Tibial nerve (tissue), 4 donors: ENCODE measurements around the gene MASP1. TPM values are rescaled to one million over a fixed set of nuclear protein-coding genes. Genes with fewer than 3 reads are reported as not detected.

Source experiments
- DNase-seq, 2 donors: peaks; one replicate each; pipeline ENCODE4 v3.0.0-alpha.2; 2019; ENCODE audit warnings: low spot score in 2 of 2
- H3K27ac ChIP-seq, 4 donors: fragments of 200-600 bp; sonication (generic) in 3 of 4; one replicate each; pipeline ENCODE4 v1.5.1; 2017 to 2019; ENCODE audit warnings: mild to moderate bottlenecking in 1 of 4
- H3K27me3 ChIP-seq, 2 donors: fragments of 200-600 bp; sonication (generic) in 1 of 2; one replicate each; pipeline versions ENCODE4 v1.5.1 to v1.6.0; 2017 to 2019
- H3K36me3 ChIP-seq, 3 donors: fragments of 200-600 bp; sonication (generic); one replicate each; pipeline ENCODE4 v1.5.1; 2018 to 2019
- H3K4me1 ChIP-seq, 4 donors: fragments of 200-600 bp; sonication (generic) in 3 of 4; one replicate each; pipeline ENCODE4 v1.5.1; 2017 to 2019
- H3K4me3 ChIP-seq, 4 donors: fragments of 200-600 bp; sonication (generic) in 3 of 4; one replicate each; pipeline ENCODE4 v1.5.1; 2017 to 2019; ENCODE audit warnings: mild to moderate bottlenecking in 1 of 4, moderate library complexity in 1 of 4
- H3K9me3 ChIP-seq, 4 donors: fragments of 200-600 bp; sonication (generic) in 3 of 4; one replicate each; pipeline ENCODE4 v1.5.1; 2017 to 2019
- CTCF ChIP-seq, 5 experiments: fragments of 200-600 bp in 3 of 5; fragments of 450-650 bp in 2 of 5; sonication (generic) in 3 of 5; IDR thresholded peaks; one replicate each; pipeline ENCODE4 v1.5.1; 2016 to 2019; ENCODE audit warnings: antibody characterized with exemption in 5 of 5, mild to moderate bottlenecking in 3 of 5, moderate library complexity in 2 of 5
- EP300 ChIP-seq, 2 donors: sonication (generic); formaldehyde crosslinking; IDR thresholded peaks; one replicate each; pipeline ENCODE4 v1.6.1; 2017; ENCODE audit warnings: antibody characterized with exemption in 2 of 2, mild to moderate bottlenecking in 1 of 2
- POLR2A ChIP-seq, 2 donors: fragments of 450-650 bp; IDR thresholded peaks; one replicate each; pipeline ENCODE4 v1.6.1; 2017; ENCODE audit warnings: antibody characterized with exemption in 2 of 2, mild to moderate bottlenecking in 2 of 2, moderate library complexity in 2 of 2
- WGBS, 2 donors: methylation state at CpG; one replicate each; pipeline ENCODE4 v1.1.5; 2018; 5-methylcytosine and 5-hydroxymethylcytosine counted together
- total RNA-seq, 4 donors: library from RNA; depleted of rRNA; stranded (reverse); fragments of >200 nt; gene quantifications; one replicate each; pipeline ENCODE4 v1.1.0, GENCODE V29; 2016

The MASP1 gene
- total RNA-seq, 4 donors from 2014 or later: 2.0 to 10.9 (median 4.7) TPM

- no peak overlapping the region for H3K27ac ChIP-seq
- no peak overlapping the region for H3K4me3 ChIP-seq
- no peaks in the 10 kb centered on the region for H3K27me3 ChIP-seq
- 62 to 76% methylated on average over 2 of the region's 2 CpGs for WGBS, 2 donors
- H3K9me3 ChIP-seq: peaks cover 0 to 21% (median 2%) of the 10 kb centered on the region in 4 donors
- peaks cover 0 to 28% (median 0%) of the 10 kb centered on the region in 4 donors for H3K4me1 ChIP-seq
- TF ChIP-seq POLR2A (IDR thresholded peaks at IDR 0.05) (no peak), CTCF (IDR thresholded peaks at IDR 0.05) (no peak), EP300 (IDR thresholded peaks at IDR 0.05) (no peak)
- no peak for DNase-seq
- H3K36me3 ChIP-seq: no peaks in the 10 kb centered on the region
Observed at GRCh38 chr3:187265461-187265955, 26.0 kb downstream of the MASP1 start.

- no peak for DNase-seq
- WGBS, 2 donors: 83 to 88% methylated on average over 3 of the region's 3 CpGs
- TF ChIP-seq CTCF (IDR thresholded peaks at IDR 0.05) (no peak), EP300 (IDR thresholded peaks at IDR 0.05) (no peak), POLR2A (IDR thresholded peaks at IDR 0.05) (no peak)
- H3K27me3 ChIP-seq: no peaks in the 10 kb centered on the region
- H3K4me1 ChIP-seq: peaks cover 0 to 28% (median 0%) of the 10 kb centered on the region in 4 donors
- H3K4me3 ChIP-seq: no peak overlapping the region
- H3K9me3 ChIP-seq: peaks cover 0 to 15% (median 2%) of the 10 kb centered on the region in 4 donors
- no peaks in the 10 kb centered on the region for H3K36me3 ChIP-seq
- no peak overlapping the region for H3K27ac ChIP-seq
Observed at GRCh38 chr3:187264911-187265310, 26.6 kb downstream of the MASP1 start.

GRCh38 chr3:187264021-187264420 lies 27.5 kb downstream of the MASP1 start:
- Histone ChIP-seq H3K4me3 (no peak overlapping the region), H3K36me3 (no peaks in the 10 kb centered on the region), H3K27me3 (no peaks in the 10 kb centered on the region), H3K4me1 (peaks cover 0 to 28% (median 0%) of the 10 kb centered on the region in 4 donors), H3K27ac (peak overlapping the region in 2 of 4 donors; percentile 12 to 68), H3K9me3 (peaks cover 0 to 6% (median 0%) of the 10 kb centered on the region in 4 donors)
- no peak for DNase-seq
- TF ChIP-seq EP300 (IDR thresholded peaks at IDR 0.05): no peak
- no peak for TF ChIP-seq POLR2A (IDR thresholded peaks at IDR 0.05)
- no peak for TF ChIP-seq CTCF (IDR thresholded peaks at IDR 0.05)
- 19 to 24% methylated on average over 4 of the region's 4 CpGs for WGBS, 2 donors

- Histone ChIP-seq H3K4me3 (no peak overlapping the region), H3K4me1 (peaks cover 0 to 28% (median 0%) of the 10 kb centered on the region in 4 donors), H3K27ac (peak overlapping the region in 2 of 4 donors; percentile 12 to 68), H3K36me3 (no peaks in the 10 kb centered on the region), H3K9me3 (no peaks in the 10 kb centered on the region), H3K27me3 (no peaks in the 10 kb centered on the region)
- no peak for DNase-seq
- TF ChIP-seq EP300 (IDR thresholded peaks at IDR 0.05): no peak
- TF ChIP-seq CTCF (IDR thresholded peaks at IDR 0.05): no peak
- TF ChIP-seq POLR2A (IDR thresholded peaks at IDR 0.05): no peak
Observed at GRCh38 chr3:187263270-187263669, 28.3 kb downstream of the MASP1 start.

GRCh38 chr3:187262360-187262759 lies 29.2 kb downstream of the MASP1 start:
- no peak overlapping the region for H3K4me3 ChIP-seq
- no peak for DNase-seq
- WGBS, 2 donors: 90 to 91% methylated on average over 6 of the region's 6 CpGs
- no peaks in the 10 kb centered on the region for H3K36me3 ChIP-seq
- H3K4me1 ChIP-seq: peaks cover 0 to 28% (median 0%) of the 10 kb centered on the region in 4 donors
- TF ChIP-seq EP300 (IDR thresholded peaks at IDR 0.05) (no peak), CTCF (IDR thresholded peaks at IDR 0.05) (no peak), POLR2A (IDR thresholded peaks at IDR 0.05) (no peak)
- no peaks in the 10 kb centered on the region for H3K27me3 ChIP-seq
- H3K9me3 ChIP-seq: no peaks in the 10 kb centered on the region
- H3K27ac ChIP-seq: no peak overlapping the region
